ENCODE results near the gene ERICH6.

ERICH6 gene

DNA sequence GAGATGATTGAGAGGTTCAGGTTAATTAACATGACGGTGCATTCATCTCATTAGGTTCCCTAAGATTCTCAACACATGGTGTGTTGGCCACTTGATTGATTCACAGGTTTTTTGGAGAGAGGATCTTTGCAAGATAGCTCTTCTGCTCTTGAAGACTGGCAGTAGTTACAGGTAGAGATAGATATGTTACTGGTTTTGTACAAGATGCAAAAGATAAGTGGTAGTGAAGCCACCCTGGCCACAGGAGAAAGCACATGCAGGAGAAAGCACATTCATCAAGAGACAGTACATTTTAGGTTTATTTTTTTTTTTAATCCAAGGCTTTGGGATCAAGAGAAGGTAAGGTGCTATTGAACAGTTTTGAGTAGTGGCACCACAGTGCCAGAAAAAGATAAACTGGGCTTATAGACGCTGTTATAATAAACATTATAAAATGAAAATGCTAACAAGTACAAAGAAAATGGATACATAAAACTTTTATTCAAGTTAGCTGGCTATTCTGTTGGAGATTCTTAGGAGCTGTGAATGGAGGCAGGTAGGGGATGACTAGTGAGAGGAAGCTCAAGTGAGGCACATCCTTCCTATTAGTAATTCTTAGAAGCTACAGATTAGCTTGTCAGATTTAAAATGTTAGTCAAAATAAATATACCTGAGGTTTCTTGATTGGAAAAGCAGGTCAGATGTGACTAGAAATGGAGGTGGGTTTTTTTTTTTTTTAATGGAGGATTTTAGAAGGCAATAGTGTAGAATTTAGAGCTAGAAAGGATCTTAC is 89.8 kb downstream of the ERICH6 start:
- no peak for DNase-seq (ENCODE audit: low read depth in 2 of 2)

DNA sequence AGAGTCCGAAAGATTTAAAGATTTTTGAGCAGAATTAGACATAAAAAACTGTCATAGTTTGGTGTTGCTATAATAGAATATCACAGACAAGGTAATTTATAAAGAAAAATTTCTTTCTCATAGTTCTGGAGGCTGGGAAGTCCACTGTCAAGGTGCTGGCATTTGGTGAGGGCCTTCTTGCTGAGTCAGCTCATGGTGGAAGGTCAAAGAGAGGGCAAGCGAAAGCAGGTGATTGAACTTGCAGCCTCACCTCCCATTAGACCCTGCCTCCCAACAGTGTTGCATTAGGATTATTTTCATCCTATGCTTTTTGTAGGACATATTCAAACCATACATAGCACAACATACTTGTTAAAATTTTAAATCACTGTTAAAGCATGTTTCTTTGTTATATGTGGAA is 90.7 kb downstream of the ERICH6 start:
- no peak for DNase-seq (ENCODE audit: low read depth in 2 of 2)

DNA sequence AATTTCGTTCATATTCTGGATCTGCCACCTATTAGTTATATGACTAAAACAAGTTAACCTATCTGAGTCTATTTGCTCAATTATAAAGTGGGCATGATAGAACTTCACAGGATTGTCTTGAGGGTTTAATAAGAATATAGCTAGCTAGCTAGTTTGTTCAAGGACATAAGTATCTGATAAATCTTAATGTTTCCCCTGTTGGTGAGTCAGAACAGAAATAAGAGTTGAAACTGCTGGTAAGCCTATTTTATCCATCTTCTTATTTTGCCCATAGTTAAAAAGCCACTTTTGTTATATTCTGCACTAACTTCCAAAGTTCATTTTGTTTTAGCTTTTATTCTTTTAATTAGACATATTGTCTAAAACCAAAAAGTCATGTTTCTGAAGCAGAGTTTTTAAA is 91.2 kb downstream of the ERICH6 start:
- DNase-seq (ENCODE audit: low read depth in 2 of 2): no peak

DNA sequence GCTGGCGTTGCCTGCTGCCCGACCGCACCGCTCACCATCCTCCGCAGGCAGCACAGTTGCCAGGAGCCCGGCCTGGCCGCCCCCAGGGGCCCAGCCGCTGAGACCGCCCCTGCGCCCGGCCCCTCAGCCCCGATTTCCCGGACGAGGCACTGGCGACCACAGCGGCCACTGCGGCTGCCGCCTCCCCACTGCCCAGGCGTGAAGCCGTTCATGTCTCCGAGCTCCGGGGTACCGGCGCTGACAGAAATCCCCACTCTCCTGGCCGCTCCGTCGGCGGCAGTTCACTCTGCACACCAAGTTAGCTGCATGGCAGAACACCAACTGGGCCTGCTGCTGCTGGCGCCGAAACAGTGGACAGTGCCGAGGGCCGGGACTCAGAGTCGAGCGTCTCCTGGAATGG is 92.1 kb downstream of the ERICH6 start:
- DNase-seq (ENCODE audit: low read depth in 2 of 2): no peak

DNA sequence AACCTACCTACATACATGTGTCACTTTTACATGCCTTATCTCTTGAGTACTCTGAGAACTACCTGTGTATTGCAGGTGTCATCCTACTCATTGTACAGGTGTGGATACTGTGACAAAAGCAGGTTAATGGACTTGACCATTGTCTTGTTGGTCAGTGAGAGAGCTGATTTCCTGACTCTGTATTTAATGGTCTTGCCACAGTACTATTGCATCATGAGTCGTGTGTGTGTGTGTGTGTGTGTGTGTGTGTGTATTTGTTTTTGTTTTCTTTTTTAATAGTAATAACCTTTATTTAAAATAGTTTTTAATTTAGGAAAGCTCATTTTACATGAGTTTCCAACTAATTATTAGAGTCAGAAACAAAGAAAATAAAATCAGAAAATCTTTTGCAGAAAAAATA is 92.9 kb downstream of the ERICH6 start:
- DNase-seq (ENCODE audit: low read depth in 2 of 2): no peak

DNA sequence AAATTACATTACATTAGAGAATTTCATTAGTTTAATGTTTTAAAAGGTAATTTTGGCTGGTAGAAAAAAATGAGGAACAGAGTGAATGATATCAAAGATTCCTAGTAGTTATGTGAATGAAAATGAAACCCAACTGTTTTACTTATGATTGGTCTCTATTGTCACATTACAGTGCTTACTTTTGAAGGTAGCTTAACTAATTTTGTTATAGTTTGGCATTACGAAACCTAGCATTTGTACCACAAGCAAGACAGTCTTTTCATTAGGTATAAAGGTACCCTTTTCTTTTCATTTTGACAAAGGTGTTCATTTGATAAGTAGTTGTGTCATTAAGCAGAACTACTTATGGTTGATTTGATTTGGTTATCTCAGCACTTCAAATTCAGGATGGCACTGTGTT is 93.7 kb downstream of the ERICH6 start:
- no peak for DNase-seq (ENCODE audit: low read depth in 2 of 2)

Measured in stimulated activated CD8-positive, alpha-beta memory T cell treated with anti-CD3 and anti-CD28 coated beads, Interleukin-15, amount 100 ng/mL, for 48 hours (primary cell).